GM23338 (cell line): ENCODE data around the gene SNAPIN. TPM values are rescaled to one million over a fixed set of nuclear protein-coding genes. Genes with fewer than 3 reads are reported as not detected.

Source experiments
- ATAC-seq: fragments of 200-7000 bp; cut with Tn5 transposase; 3 replicates; pipeline ENCODE4 v1.9.1; 2020
- DNase-seq: peaks from one replicate; pipeline ENCODE4 v3.0.0-alpha.2; 2015; ENCODE audit warnings: low spot score
- H2AFZ ChIP-seq: fragments of 200-600 bp; sonication (generic); 2 replicates; pipeline ENCODE4 v1.8.0; 2016; ENCODE audit warnings: antibody characterized with exemption, mild to moderate bottlenecking, moderate library complexity
- H3F3A ChIP-seq: fragments of 200-600 bp; sonication (generic); replicated peaks from 2 replicates; pipeline ENCODE4 v1.8.0; 2017; ENCODE audit warnings: antibody characterized with exemption, mixed run types, low read depth
- H3K27ac ChIP-seq: fragments of 200-600 bp; sonication (generic); 2 replicates; pipeline ENCODE4 v1.6.1; 2016; ENCODE audit warnings: low read depth
- H3K27me3 ChIP-seq: fragments of 200-600 bp; sonication (generic); 2 replicates; pipeline ENCODE4 v1.8.0; 2016; ENCODE audit warnings: mild to moderate bottlenecking, mixed run types, moderate library complexity; ENCODE audit not compliant: insufficient read depth
- H3K36me3 ChIP-seq: fragments of 200-600 bp; sonication (generic); 2 replicates; pipeline ENCODE4 v1.8.0; 2016; ENCODE audit warnings: mild to moderate bottlenecking; ENCODE audit not compliant: insufficient read depth
- H3K4me1 ChIP-seq: fragments of 200-600 bp; sonication (generic); 2 replicates; pipeline ENCODE4 v1.8.0; 2016; ENCODE audit warnings: mild to moderate bottlenecking, moderate library complexity; ENCODE audit not compliant: insufficient read depth
- H3K4me2 ChIP-seq: fragments of 200-600 bp; sonication (generic); 2 replicates; pipeline ENCODE4 v1.7.1; 2017; ENCODE audit warnings: mixed run types
- H3K4me3 ChIP-seq: fragments of 200-600 bp; sonication (generic); 2 replicates; pipeline ENCODE4 v1.6.1; 2016; ENCODE audit warnings: mixed run types
- H3K79me2 ChIP-seq: fragments of 200-600 bp; sonication (generic); replicated peaks from 2 replicates; pipeline ENCODE4 v1.8.0; 2017; ENCODE audit warnings: mild to moderate bottlenecking; ENCODE audit not compliant: insufficient read depth
- H3K9me2 ChIP-seq: fragments of 200-600 bp; sonication (generic); 2 replicates; pipeline ENCODE4 v1.8.0; 2017; ENCODE audit not compliant: insufficient read depth
- H4K20me1 ChIP-seq: fragments of 200-600 bp; sonication (generic); replicated peaks from 2 replicates; pipeline ENCODE4 v1.8.0; 2017; ENCODE audit warnings: mild to moderate bottlenecking; ENCODE audit not compliant: insufficient read depth
- H3K27ac Mint-ChIP-seq: 2 replicates; pipeline ENCODE4 v1.8.0; 2020; ENCODE audit warnings: inconsistent platforms, mild to moderate bottlenecking, moderate library complexity, mixed read lengths
- H3K27me3 Mint-ChIP-seq: 3 replicates; pipeline ENCODE4 v1.8.0; 2022; ENCODE audit warnings: low read depth, mild to moderate bottlenecking, moderate library complexity, mixed read lengths, inconsistent platforms; ENCODE audit not compliant: insufficient read depth, poor library complexity
- H3K36me3 Mint-ChIP-seq: 3 replicates; pipeline ENCODE4 v1.8.0; 2021; ENCODE audit warnings: low read depth, mild to moderate bottlenecking, inconsistent platforms, moderate library complexity, mixed read lengths
- H3K4me1 Mint-ChIP-seq: 3 replicates; pipeline ENCODE4 v1.8.0; 2020; ENCODE audit warnings: mild to moderate bottlenecking, inconsistent platforms, mixed read lengths
- H3K4me3 Mint-ChIP-seq: 3 replicates; pipeline ENCODE4 v1.8.0; 2021; ENCODE audit warnings: moderate library complexity, mild to moderate bottlenecking, inconsistent platforms, mixed read lengths
- H3K9me3 Mint-ChIP-seq: 3 replicates; pipeline ENCODE4 v1.8.0; 2020; ENCODE audit warnings: moderate library complexity, mild to moderate bottlenecking, inconsistent platforms, mixed read lengths
- CREB1 ChIP-seq: fragments of 250-450 bp; sonication (Bioruptor Pico); IDR thresholded peaks from 2 replicates; pipeline ENCODE4 v1.5.0; 2020; ENCODE audit warnings: low read depth, mild to moderate bottlenecking, moderate library complexity
- EZH2 ChIP-seq: fragments of 200-600 bp; sonication (generic); IDR thresholded peaks from one replicate; pipeline ENCODE4 v1.8.0; 2017; ENCODE audit warnings: antibody characterized with exemption, mild to moderate bottlenecking, low read depth; ENCODE audit not compliant: unreplicated experiment
- ZNF114 ChIP-seq: fragments of 250-450 bp; sonication (Bioruptor Pico); IDR thresholded peaks from 2 replicates; pipeline ENCODE4 v1.5.0; 2020; ENCODE audit warnings: mild to moderate bottlenecking, moderate library complexity
- polyA plus RNA-seq: library from polyadenylated mRNA; unstranded; fragments of >200 nt; fragmentation: Nextera tagmentation; extraction: Ambion mirVana; gene quantifications from 2 replicates; pipeline ENCODE4 v1.2.1, GENCODE V29; 2016
- total RNA-seq: library from RNA; depleted of rRNA; stranded (reverse); fragments of >200 nt; shearing (Covaris generic); gene quantifications from 2 replicates; pipeline ENCODE4 v1.2.3, GENCODE V29; 2014
- TF ChIP-seq, protein P1 (sequence below): fragments of 250-450 bp; sonication (Bioruptor Pico); IDR thresholded peaks from 2 replicates; pipeline ENCODE4 v1.5.0; 2020; ENCODE audit warnings: mild to moderate bottlenecking, moderate library complexity
- TF ChIP-seq, protein P2 (sequence below): IDR thresholded peaks from one replicate; pipeline ENCODE4 v1.6.1; 2018; ENCODE audit warnings: antibody characterized with exemption; ENCODE audit not compliant: unreplicated experiment

SNAPIN gene
- total and polyA plus RNA-seq, 2 experiments from 2014 or later: 25.6 to 48.5 TPM

DNA sequence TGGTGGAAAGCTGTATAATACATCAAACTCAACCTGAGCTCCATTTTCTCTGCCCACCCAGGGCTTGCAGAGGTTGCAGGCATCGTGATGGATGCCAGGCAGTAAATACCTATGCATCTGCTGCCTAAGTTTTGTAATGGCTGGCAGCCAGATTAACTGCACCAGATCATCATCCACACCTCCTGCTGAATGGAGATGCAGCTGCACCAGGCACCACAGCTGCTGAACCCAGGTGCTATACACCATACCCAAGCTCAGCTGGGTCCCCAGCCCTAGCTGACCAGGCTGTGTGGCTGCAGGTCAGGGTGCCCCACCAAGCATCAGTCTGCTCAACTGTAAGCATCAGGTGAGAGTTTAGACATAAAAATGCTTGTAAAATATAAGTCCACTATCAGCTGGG lies 6.7 kb upstream of the SNAPIN start (continued):
- TF ChIP-seq, protein P1, sequence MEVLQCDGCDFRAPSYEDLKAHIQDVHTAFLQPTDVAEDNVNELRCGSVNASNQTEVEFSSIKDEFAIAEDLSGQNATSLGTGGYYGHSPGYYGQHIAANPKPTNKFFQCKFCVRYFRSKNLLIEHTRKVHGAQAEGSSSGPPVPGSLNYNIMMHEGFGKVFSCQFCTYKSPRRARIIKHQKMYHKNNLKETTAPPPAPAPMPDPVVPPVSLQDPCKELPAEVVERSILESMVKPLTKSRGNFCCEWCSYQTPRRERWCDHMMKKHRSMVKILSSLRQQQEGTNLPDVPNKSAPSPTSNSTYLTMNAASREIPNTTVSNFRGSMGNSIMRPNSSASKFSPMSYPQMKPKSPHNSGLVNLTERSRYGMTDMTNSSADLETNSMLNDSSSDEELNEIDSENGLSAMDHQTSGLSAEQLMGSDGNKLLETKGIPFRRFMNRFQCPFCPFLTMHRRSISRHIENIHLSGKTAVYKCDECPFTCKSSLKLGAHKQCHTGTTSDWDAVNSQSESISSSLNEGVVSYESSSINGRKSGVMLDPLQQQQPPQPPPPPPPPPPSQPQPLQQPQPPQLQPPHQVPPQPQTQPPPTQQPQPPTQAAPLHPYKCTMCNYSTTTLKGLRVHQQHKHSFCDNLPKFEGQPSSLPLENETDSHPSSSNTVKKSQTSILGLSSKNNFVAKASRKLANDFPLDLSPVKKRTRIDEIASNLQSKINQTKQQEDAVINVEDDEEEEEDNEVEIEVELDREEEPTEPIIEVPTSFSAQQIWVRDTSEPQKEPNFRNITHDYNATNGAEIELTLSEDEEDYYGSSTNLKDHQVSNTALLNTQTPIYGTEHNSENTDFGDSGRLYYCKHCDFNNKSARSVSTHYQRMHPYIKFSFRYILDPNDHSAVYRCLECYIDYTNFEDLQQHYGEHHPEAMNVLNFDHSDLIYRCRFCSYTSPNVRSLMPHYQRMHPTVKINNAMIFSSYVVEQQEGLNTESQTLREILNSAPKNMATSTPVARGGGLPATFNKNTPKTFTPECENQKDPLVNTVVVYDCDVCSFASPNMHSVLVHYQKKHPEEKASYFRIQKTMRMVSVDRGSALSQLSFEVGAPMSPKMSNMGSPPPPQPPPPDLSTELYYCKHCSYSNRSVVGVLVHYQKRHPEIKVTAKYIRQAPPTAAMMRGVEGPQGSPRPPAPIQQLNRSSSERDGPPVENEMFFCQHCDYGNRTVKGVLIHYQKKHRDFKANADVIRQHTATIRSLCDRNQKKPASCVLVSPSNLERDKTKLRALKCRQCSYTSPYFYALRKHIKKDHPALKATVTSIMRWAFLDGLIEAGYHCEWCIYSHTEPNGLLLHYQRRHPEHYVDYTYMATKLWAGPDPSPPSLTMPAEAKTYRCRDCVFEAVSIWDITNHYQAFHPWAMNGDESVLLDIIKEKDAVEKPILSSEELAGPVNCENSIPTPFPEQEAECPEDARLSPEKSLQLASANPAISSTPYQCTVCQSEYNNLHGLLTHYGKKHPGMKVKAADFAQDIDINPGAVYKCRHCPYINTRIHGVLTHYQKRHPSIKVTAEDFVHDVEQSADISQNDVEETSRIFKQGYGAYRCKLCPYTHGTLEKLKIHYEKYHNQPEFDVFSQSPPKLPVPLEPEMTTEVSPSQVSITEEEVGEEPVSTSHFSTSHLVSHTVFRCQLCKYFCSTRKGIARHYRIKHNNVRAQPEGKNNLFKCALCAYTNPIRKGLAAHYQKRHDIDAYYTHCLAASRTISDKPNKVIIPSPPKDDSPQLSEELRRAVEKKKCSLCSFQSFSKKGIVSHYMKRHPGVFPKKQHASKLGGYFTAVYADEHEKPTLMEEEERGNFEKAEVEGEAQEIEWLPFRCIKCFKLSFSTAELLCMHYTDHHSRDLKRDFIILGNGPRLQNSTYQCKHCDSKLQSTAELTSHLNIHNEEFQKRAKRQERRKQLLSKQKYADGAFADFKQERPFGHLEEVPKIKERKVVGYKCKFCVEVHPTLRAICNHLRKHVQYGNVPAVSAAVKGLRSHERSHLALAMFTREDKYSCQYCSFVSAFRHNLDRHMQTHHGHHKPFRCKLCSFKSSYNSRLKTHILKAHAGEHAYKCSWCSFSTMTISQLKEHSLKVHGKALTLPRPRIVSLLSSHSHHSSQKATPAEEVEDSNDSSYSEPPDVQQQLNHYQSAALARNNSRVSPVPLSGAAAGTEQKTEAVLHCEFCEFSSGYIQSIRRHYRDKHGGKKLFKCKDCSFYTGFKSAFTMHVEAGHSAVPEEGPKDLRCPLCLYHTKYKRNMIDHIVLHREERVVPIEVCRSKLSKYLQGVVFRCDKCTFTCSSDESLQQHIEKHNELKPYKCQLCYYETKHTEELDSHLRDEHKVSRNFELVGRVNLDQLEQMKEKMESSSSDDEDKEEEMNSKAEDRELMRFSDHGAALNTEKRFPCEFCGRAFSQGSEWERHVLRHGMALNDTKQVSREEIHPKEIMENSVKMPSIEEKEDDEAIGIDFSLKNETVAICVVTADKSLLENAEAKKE (CRISPR knock-in tag): no peak
- TF ChIP-seq CREB1 (CRISPR knock-in tag) (no peak), EZH2 (no peak)

DNA sequence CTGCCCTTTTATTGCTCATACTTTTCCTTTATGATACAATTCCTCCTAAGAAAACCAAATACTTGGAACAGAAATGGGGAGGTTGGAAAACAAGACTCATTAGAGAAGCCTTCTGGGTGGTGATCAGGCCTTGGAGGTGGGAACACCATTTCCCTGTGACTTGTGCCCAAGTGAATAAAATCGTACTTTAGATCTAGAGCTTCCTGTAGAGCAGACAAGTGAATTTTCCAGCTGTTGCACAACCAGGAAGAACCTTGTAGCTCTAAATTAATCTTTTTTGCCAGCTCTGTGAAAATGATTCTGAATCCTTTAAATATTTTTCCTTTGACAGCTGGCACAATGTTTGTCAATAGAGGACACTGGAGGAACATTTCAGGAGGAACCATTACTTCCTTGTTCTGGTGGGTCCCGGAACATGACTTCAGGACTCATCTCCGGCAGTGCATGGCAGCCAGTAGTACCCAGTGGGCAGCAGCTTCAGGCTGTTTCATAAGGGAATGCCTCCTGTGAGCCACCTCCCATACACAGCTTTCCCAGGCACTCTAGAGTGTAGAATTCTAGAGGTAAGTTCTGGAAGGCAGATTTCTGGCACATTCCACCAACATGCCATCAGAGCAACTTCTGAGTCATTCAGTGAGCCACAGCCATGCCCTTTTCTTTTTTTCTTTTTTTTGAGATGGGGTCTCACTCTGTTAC lies 5.5 kb upstream of the SNAPIN start:
- Histone ChIP-seq H3K9me2 (no peaks in the 10 kb centered on the region), H3K4me3 (no peak overlapping the region), H3F3A (no peaks in the 10 kb centered on the region), H2AFZ (no peak overlapping the region), H3K4me2 (no peak overlapping the region), H3K4me1 (no peaks in the 10 kb centered on the region), H3K27me3 (no peaks in the 10 kb centered on the region), H3K36me3 (no peaks in the 10 kb centered on the region), H4K20me1 (0 out of 2 replicates have a peak, but pooled peaks cover 3% of the 10 kb centered on the region), H3K27ac (no peak overlapping the region), H3K79me2 (no peaks in the 10 kb centered on the region)
- no peaks in the 10 kb centered on the region for H3K9me3 Mint-ChIP-seq
- ATAC-seq (no peak), DNase-seq (no peak)
- H3K36me3 Mint-ChIP-seq: no peaks in the 10 kb centered on the region
- H3K27ac Mint-ChIP-seq: no peak overlapping the region
- no peaks in the 10 kb centered on the region for H3K4me1 Mint-ChIP-seq
- no peak overlapping the region for H3K4me3 Mint-ChIP-seq
- peaks cover 12% of the 10 kb centered on the region for H3K27me3 Mint-ChIP-seq
- no peak for TF ChIP-seq ZNF114 (CRISPR knock-in tag)
- TF ChIP-seq, protein P1 (CRISPR knock-in tag): no peak
- TF ChIP-seq, protein P2, sequence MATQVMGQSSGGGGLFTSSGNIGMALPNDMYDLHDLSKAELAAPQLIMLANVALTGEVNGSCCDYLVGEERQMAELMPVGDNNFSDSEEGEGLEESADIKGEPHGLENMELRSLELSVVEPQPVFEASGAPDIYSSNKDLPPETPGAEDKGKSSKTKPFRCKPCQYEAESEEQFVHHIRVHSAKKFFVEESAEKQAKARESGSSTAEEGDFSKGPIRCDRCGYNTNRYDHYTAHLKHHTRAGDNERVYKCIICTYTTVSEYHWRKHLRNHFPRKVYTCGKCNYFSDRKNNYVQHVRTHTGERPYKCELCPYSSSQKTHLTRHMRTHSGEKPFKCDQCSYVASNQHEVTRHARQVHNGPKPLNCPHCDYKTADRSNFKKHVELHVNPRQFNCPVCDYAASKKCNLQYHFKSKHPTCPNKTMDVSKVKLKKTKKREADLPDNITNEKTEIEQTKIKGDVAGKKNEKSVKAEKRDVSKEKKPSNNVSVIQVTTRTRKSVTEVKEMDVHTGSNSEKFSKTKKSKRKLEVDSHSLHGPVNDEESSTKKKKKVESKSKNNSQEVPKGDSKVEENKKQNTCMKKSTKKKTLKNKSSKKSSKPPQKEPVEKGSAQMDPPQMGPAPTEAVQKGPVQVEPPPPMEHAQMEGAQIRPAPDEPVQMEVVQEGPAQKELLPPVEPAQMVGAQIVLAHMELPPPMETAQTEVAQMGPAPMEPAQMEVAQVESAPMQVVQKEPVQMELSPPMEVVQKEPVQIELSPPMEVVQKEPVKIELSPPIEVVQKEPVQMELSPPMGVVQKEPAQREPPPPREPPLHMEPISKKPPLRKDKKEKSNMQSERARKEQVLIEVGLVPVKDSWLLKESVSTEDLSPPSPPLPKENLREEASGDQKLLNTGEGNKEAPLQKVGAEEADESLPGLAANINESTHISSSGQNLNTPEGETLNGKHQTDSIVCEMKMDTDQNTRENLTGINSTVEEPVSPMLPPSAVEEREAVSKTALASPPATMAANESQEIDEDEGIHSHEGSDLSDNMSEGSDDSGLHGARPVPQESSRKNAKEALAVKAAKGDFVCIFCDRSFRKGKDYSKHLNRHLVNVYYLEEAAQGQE: no peak
